ENCODE data around the gene KIF18B. TPM values are rescaled to one million over a fixed set of nuclear protein-coding genes. Genes with fewer than 3 reads are reported as not detected.
"Not testable (repeated sequence)": the region's sequence is repeated elsewhere in the genome, so short reads cannot be mapped to it uniquely, and the experiment has no call there.

KIF18B gene
- polyA plus RNA-seq, 3 donors, result not detected

GRCh38 chr17:44948315-44948795, 782 bp upstream of the KIF18B start:
- Histone ChIP-seq H3K27me3 (ENCODE audit: control insufficient read depth in 2 of 2, insufficient read depth in 2 of 2, low read length in 2 of 2) (no peaks in the 10 kb centered on the region), H3K4me3 (replicated peaks in 1 of 3; ENCODE audit: low read depth in 2 of 3, low read length in 3 of 3) (peak overlapping the region; percentile 69 to 94 (median 71)), H3K36me3 (replicated peaks in 1 of 2; ENCODE audit: control insufficient read depth in 1 of 2, insufficient read depth in 2 of 2, low read length in 2 of 2) (no peaks in the 10 kb centered on the region), H3K9me3 (replicated peaks in 1 of 2; ENCODE audit: control insufficient read depth in 1 of 2, insufficient read depth in 1 of 2, low read length in 2 of 2) (no peaks in the 10 kb centered on the region), H3K79me2 (ENCODE audit: insufficient read depth, low read length) (peaks cover 46% of the 10 kb centered on the region), H2AFZ (ENCODE audit: insufficient read depth, low read depth, low read length, poor library complexity, severe bottlenecking) (peak overlapping the region; percentile 98), H4K20me1 (ENCODE audit: insufficient read depth, low read length) (no peaks in the 10 kb centered on the region), H3K4me2 (replicated peaks; ENCODE audit: extremely low read depth, low read length, poor library complexity, severe bottlenecking) (peak overlapping the region; percentile 97), H3K27ac (ENCODE audit: low read depth in 1 of 2, low read length in 2 of 2) (peak overlapping the region; percentile 32 to 82), H3K4me1 (ENCODE audit: control insufficient read depth in 1 of 2, insufficient read depth in 2 of 2, low read length in 2 of 2) (peaks cover 18 to 30% of the 10 kb centered on the region in 2 donors), H3K9ac (ENCODE audit: insufficient read depth, low read length, poor library complexity, severe bottlenecking) (peak overlapping the region; percentile 66)
- H3K4me1 Mint-ChIP-seq, result peaks cover 18% of the 10 kb centered on the region
- no peak for DNase-seq
- TF ChIP-seq CTCF (IDR thresholded peaks at IDR 0.05), result no peak
- intact Hi-C loops (cut with micrococcal nuclease), result loop anchor here (2.0 to 5.0 kb wide), 2 partner anchors 46 to 48 kb away; a partner anchor contains a TSS
- peaks cover 0 to 4% of the 10 kb centered on the region in 2 donors for H3K36me3 Mint-ChIP-seq
- 42% methylated on average over 2 of the region's 7 CpGs for WGBS (ENCODE audit: insufficient coverage)
- H3K4me3 Mint-ChIP-seq, result peak overlapping the region; percentile 86 to 95
- H3K27me3 Mint-ChIP-seq (ENCODE audit: low read depth in 3 of 3), result peaks cover 2 to 9% (median 6%) of the 10 kb centered on the region in 3 donors
- H3K9me3 Mint-ChIP-seq, result no peaks in the 10 kb centered on the region
- H3K27ac Mint-ChIP-seq, result peak overlapping the region in 4 of 7 donors; percentile 86 to 94 (median 90)

- Mint-ChIP-seq H3K4me1 (peaks cover 18% of the 10 kb centered on the region), H3K36me3 (peaks cover 6 to 25% of the 10 kb centered on the region in 2 donors)
- H3K27ac ChIP-seq (ENCODE audit: low read depth in 1 of 2, low read length in 2 of 2); H2AFZ ChIP-seq (ENCODE audit: insufficient read depth, low read depth, low read length, poor library complexity, severe bottlenecking); H3K4me3 ChIP-seq (replicated peaks in 1 of 3; ENCODE audit: low read depth in 2 of 3, low read length in 3 of 3); H3K4me3 Mint-ChIP-seq; DNase-seq; H3K9me3 Mint-ChIP-seq; H3K27me3 Mint-ChIP-seq (ENCODE audit: low read depth in 3 of 3); H3K9me3 ChIP-seq (replicated peaks in 1 of 2; ENCODE audit: control insufficient read depth in 1 of 2, insufficient read depth in 1 of 2, low read length in 2 of 2); H4K20me1 ChIP-seq (ENCODE audit: insufficient read depth, low read length); H3K27ac Mint-ChIP-seq; H3K27me3 ChIP-seq (ENCODE audit: control insufficient read depth in 2 of 2, insufficient read depth in 2 of 2, low read length in 2 of 2); H3K4me2 ChIP-seq (replicated peaks; ENCODE audit: extremely low read depth, low read length, poor library complexity, severe bottlenecking); H3K9ac ChIP-seq (ENCODE audit: insufficient read depth, low read length, poor library complexity, severe bottlenecking): not testable (repeated sequence)
- WGBS (ENCODE audit: insufficient coverage), result 100% methylated on average over 8 of the region's 10 CpGs
- peaks cover 73% of the 10 kb centered on the region for H3K79me2 ChIP-seq (ENCODE audit: insufficient read depth, low read length)
- H3K4me1 ChIP-seq (ENCODE audit: control insufficient read depth in 1 of 2, insufficient read depth in 2 of 2, low read length in 2 of 2), result peaks cover 18 to 30% of the 10 kb centered on the region in 2 donors
- intact Hi-C loops (cut with micrococcal nuclease), result loop anchor here in 1 of 2 donors (2.0 to 5.0 kb wide), 2 partner anchors 43 to 115 kb away; partner anchors contain the start of gene NMT1
- peaks cover 3 to 22% of the 10 kb centered on the region in 2 donors for H3K36me3 ChIP-seq (replicated peaks in 1 of 2; ENCODE audit: control insufficient read depth in 1 of 2, insufficient read depth in 2 of 2, low read length in 2 of 2)
Observed at GRCh38 chr17:44945652-44946051, 1.9 kb downstream of the KIF18B start.
